Upper lobe of left lung (tissue), 6 donors: ENCODE data around the gene PDZD2. TPM values are rescaled to one million over a fixed set of nuclear protein-coding genes. Genes with fewer than 3 reads are reported as not detected.

Source experiments
- ATAC-seq, 2 donors: fragments of 200-7000 bp; cut with Tn5 transposase; one replicate each; pipeline ENCODE4 v1.9.1; 2022; ENCODE audit warnings: mild to moderate bottlenecking in 2 of 2, moderate library complexity in 2 of 2; ENCODE audit not compliant: low FRiP score in 2 of 2
- DNase-seq, 2 donors: peaks; one replicate each; pipeline ENCODE4 v3.0.0-alpha.2; 2019 to 2020
- H3K27ac ChIP-seq, 4 donors: fragments of 200-600 bp; sonication (generic); one replicate each; pipeline ENCODE4 v1.5.1; 2016 to 2019
- H3K27me3 ChIP-seq, 4 donors: fragments of 200-600 bp; sonication (generic); one replicate each; pipeline ENCODE4 v1.5.1; 2017 to 2019
- H3K36me3 ChIP-seq, 4 donors: fragments of 200-600 bp; sonication (generic); one replicate each; pipeline ENCODE4 v1.5.1; 2016 to 2019
- H3K4me1 ChIP-seq, 4 donors: fragments of 200-600 bp; sonication (generic); one replicate each; pipeline ENCODE4 v1.5.1; 2018 to 2019
- H3K4me3 ChIP-seq, 4 donors: fragments of 200-600 bp; sonication (generic); one replicate each; pipeline ENCODE4 v1.5.1; 2017 to 2019; ENCODE audit warnings: mild to moderate bottlenecking in 2 of 4, moderate library complexity in 1 of 4
- H3K9me3 ChIP-seq, 4 donors: fragments of 200-600 bp; sonication (generic); one replicate each; pipeline ENCODE4 v1.5.1; 2018 to 2019
- EP300 ChIP-seq, 4 donors: sonication (generic); formaldehyde crosslinking; IDR thresholded peaks; one replicate each; pipeline ENCODE4 v1.5.1; 2017; ENCODE audit warnings: antibody characterized with exemption in 4 of 4, control low read depth in 2 of 4
- POLR2A ChIP-seq, 4 donors: fragments of 450-650 bp; IDR thresholded peaks; one replicate each; pipeline ENCODE4 v1.5.1; 2016 to 2017; ENCODE audit warnings: antibody characterized with exemption in 4 of 4, mild to moderate bottlenecking in 2 of 4
- POLR2AphosphoS5 ChIP-seq, 2 donors: sonication (generic); formaldehyde crosslinking; IDR thresholded peaks; one replicate each; pipeline ENCODE4 v1.5.1; 2017; ENCODE audit warnings: antibody characterized with exemption in 2 of 2
- WGBS, 2 donors: methylation state at CpG; one replicate each; pipeline ENCODE4 v1.1.5; 2017 to 2018; 5-methylcytosine and 5-hydroxymethylcytosine counted together
- total RNA-seq, 6 donors: library from RNA; depleted of rRNA in 4 of 6; stranded (reverse); fragments of >200 nt in 4 of 6; gene quantifications; one replicate each; pipeline versions ENCODE4 v1.1.0 to v1.2.1, GENCODE V29; 2016 to 2021
- TF ChIP-seq, protein P1 (sequence below), 6 experiments: fragments of 450-650 bp in 4 of 6; fragments of 200-600 bp in 2 of 6; sonication (generic) in 2 of 6; IDR thresholded peaks; one replicate each; pipeline ENCODE4 v1.5.1; 2016 to 2019; ENCODE audit warnings: antibody characterized with exemption in 6 of 6
- donor health status: DM: no; HTN: no; CAD: no; lungs with moderate emphysema.
- donor health status: DM: no; HTN: yes; CAD: no; lungs with severe emphysema.

Gene PDZD2
- total RNA-seq, 6 donors from 2014 or later: 53.4 to 73.6 (median 68.4) TPM

DNA sequence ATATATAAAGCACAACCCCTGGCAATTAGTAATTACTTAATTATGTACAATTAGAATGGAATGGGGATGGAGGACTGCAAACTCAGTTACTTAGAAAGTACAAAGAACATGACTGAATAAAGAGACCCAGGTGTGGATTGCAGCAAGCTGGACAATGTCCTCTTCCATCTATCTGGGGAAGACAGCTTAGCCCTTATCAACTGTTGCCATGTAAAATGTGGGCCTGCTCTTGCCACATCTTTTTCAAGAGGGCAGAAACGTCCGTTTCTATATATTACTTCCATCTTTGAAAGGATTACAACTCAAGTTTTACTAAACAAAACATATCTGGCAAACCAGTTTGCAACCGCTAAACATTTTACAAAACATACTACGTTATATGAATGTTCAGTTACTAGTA, 509.0 kb downstream of the PDZD2 start:
- 79 to 87% methylated on average over 4 of the region's 4 CpGs for WGBS, 2 donors

GRCh38 chr5:32150366-32150765, 511.4 kb downstream of the PDZD2 start:
- Histone ChIP-seq H3K9me3 (no peaks in the 10 kb centered on the region), H3K4me1 (peaks cover 59 to 68% (median 67%) of the 10 kb centered on the region in 4 donors), H3K36me3 (no peaks in the 10 kb centered on the region), H3K27me3 (no peaks in the 10 kb centered on the region), H3K27ac (no peak overlapping the region), H3K4me3 (no peak overlapping the region)
- 96 to 100% methylated on average over 1 of the region's 1 CpG for WGBS, 2 donors
- ATAC-seq: no peak
- no peak for DNase-seq
- TF ChIP-seq EP300 (IDR thresholded peaks at IDR 0.05): no peak
- TF ChIP-seq, protein P1, sequence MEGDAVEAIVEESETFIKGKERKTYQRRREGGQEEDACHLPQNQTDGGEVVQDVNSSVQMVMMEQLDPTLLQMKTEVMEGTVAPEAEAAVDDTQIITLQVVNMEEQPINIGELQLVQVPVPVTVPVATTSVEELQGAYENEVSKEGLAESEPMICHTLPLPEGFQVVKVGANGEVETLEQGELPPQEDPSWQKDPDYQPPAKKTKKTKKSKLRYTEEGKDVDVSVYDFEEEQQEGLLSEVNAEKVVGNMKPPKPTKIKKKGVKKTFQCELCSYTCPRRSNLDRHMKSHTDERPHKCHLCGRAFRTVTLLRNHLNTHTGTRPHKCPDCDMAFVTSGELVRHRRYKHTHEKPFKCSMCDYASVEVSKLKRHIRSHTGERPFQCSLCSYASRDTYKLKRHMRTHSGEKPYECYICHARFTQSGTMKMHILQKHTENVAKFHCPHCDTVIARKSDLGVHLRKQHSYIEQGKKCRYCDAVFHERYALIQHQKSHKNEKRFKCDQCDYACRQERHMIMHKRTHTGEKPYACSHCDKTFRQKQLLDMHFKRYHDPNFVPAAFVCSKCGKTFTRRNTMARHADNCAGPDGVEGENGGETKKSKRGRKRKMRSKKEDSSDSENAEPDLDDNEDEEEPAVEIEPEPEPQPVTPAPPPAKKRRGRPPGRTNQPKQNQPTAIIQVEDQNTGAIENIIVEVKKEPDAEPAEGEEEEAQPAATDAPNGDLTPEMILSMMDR (IDR thresholded peaks at IDR 0.05): no peak
- no peak for TF ChIP-seq POLR2AphosphoS5 (IDR thresholded peaks at IDR 0.05)
- TF ChIP-seq POLR2A (IDR thresholded peaks at IDR 0.05): no peak

More for the DNA sequence above, 509.0 kb downstream of the PDZD2 start:
- no peak for TF ChIP-seq POLR2A (IDR thresholded peaks at IDR 0.05)
- TF ChIP-seq, protein P1 (IDR thresholded peaks at IDR 0.05): no peak
- no peak for TF ChIP-seq POLR2AphosphoS5 (IDR thresholded peaks at IDR 0.05)
- TF ChIP-seq EP300 (IDR thresholded peaks at IDR 0.05): no peak
- Histone ChIP-seq H3K36me3 (no peaks in the 10 kb centered on the region), H3K27ac (no peak overlapping the region), H3K4me3 (no peak overlapping the region), H3K9me3 (no peaks in the 10 kb centered on the region), H3K27me3 (no peaks in the 10 kb centered on the region), H3K4me1 (peaks cover 53 to 71% (median 63%) of the 10 kb centered on the region in 4 donors)
- ATAC-seq (no peak), DNase-seq (no peak)

DNA sequence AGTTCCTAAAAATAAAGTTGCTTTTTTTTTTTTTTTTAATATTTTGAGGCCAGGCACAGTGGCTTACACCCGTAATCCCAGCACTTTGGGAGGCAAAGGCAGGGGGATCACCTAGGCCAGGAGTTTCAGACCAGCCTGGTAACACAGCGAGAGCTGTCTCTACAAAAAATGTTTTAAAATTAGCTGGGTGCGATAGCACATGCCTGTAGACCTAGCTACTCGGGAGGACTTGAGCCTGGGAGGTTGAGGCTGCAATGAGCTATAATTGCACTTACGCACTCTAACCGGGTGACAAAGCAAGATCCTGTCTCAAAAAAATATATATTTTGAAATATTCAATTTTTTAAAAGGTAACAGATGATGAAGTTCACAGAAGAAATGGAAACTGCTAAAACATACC, 512.3 kb downstream of the PDZD2 start:
- no peak for ATAC-seq
- DNase-seq: no peak
- 87 to 93% methylated on average over 6 of the region's 6 CpGs for WGBS, 2 donors
- Histone ChIP-seq H3K36me3 (peaks cover 0 to 3% (median 0%) of the 10 kb centered on the region in 4 donors), H3K9me3 (no peaks in the 10 kb centered on the region), H3K4me3 (no peak overlapping the region), H3K27me3 (no peaks in the 10 kb centered on the region), H3K27ac (no peak overlapping the region), H3K4me1 (peaks cover 51 to 61% (median 58%) of the 10 kb centered on the region in 4 donors)
- TF ChIP-seq POLR2A (IDR thresholded peaks at IDR 0.05) (no peak), EP300 (IDR thresholded peaks at IDR 0.05) (no peak), POLR2AphosphoS5 (IDR thresholded peaks at IDR 0.05) (no peak)
- TF ChIP-seq, protein P1 (IDR thresholded peaks at IDR 0.05): no peak

DNA sequence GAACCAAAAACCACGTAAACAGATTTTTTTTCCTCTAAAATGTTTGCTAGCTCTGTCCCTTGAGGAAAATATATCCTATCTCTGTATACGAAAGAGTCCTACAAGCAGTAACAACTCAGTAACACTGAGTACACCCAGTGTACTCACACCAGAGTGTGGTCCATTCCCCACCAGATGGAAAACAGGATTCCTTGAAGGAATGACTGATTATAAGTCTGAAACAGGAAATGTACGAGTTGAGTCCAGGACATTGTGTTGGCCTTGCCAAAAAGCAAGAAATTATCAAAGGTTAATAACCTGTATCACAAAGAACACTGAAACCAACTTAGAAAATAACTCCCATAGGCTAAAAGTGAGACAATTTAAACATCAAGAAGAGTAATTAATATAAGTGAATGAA, 514.8 kb downstream of the PDZD2 start:
- WGBS, 2 donors: 42 to 45% methylated on average over 3 of the region's 3 CpGs
- Histone ChIP-seq H3K27me3 (no peaks in the 10 kb centered on the region), H3K27ac (no peak overlapping the region), H3K4me1 (peaks cover 43 to 51% (median 43%) of the 10 kb centered on the region in 4 donors), H3K36me3 (peaks cover 0 to 3% (median 0%) of the 10 kb centered on the region in 4 donors), H3K4me3 (no peak overlapping the region), H3K9me3 (no peaks in the 10 kb centered on the region)
- DNase-seq (no peak), ATAC-seq (no peak)
- TF ChIP-seq, protein P1 (IDR thresholded peaks at IDR 0.05): no peak
- TF ChIP-seq POLR2A (IDR thresholded peaks at IDR 0.05) (no peak), EP300 (IDR thresholded peaks at IDR 0.05) (no peak), POLR2AphosphoS5 (IDR thresholded peaks at IDR 0.05) (no peak)

- peaks cover 48 to 60% (median 48%) of the 10 kb centered on the region in 4 donors for H3K4me1 ChIP-seq
- H3K36me3 ChIP-seq: peaks cover 0 to 3% (median 0%) of the 10 kb centered on the region in 4 donors
- 88 to 94% methylated on average over 2 of the region's 2 CpGs for WGBS, 2 donors
- H3K4me3 ChIP-seq: no peak overlapping the region
- TF ChIP-seq POLR2AphosphoS5 (IDR thresholded peaks at IDR 0.05): no peak
- TF ChIP-seq EP300 (IDR thresholded peaks at IDR 0.05): no peak
- TF ChIP-seq POLR2A (IDR thresholded peaks at IDR 0.05): no peak
- TF ChIP-seq, protein P1 (IDR thresholded peaks at IDR 0.05): no peak
- no peaks in the 10 kb centered on the region for H3K9me3 ChIP-seq
- H3K27ac ChIP-seq: no peak overlapping the region
- no peak for DNase-seq
- ATAC-seq: no peak
- no peaks in the 10 kb centered on the region for H3K27me3 ChIP-seq
These were observed 516.3 kb downstream of the PDZD2 start for GRCh38 chr5:32155211-32155610.
